Mesothelial cell of epicardium (in vitro differentiated cells): ENCODE measurements around the gene CHST13. TPM values are rescaled to one million over a fixed set of nuclear protein-coding genes. Genes with fewer than 3 reads are reported as not detected.
"Not testable (repeated sequence)": the region's sequence is repeated elsewhere in the genome, so short reads cannot be mapped to it uniquely, and the experiment has no call there.

Experiments
- DNase-seq, 2 experiments: peaks; one replicate each; pipeline ENCODE4 v3.0.0; 2021; ENCODE audit warnings: low spot score in 2 of 2; ENCODE audit not compliant: unreplicated experiment in 2 of 2
- H3K27ac Mint-ChIP-seq: 2 replicates; pipeline ENCODE4 v1.8.0; 2021; ENCODE audit warnings: mixed read lengths
- H3K27me3 Mint-ChIP-seq: 2 replicates; pipeline ENCODE4 v1.8.0; 2021; ENCODE audit warnings: low read depth, mixed read lengths
- H3K36me3 Mint-ChIP-seq: 2 replicates; pipeline ENCODE4 v1.8.0; 2021; ENCODE audit warnings: mixed read lengths
- H3K4me1 Mint-ChIP-seq: 2 replicates; pipeline ENCODE4 v1.8.0; 2021; ENCODE audit warnings: mixed read lengths
- H3K4me3 Mint-ChIP-seq: 2 replicates; pipeline ENCODE4 v1.8.0; 2021; ENCODE audit warnings: mild to moderate bottlenecking, moderate library complexity, mixed read lengths
- H3K9me3 Mint-ChIP-seq: 2 replicates; pipeline ENCODE4 v1.8.0; 2021; ENCODE audit warnings: mixed read lengths
- total RNA-seq: library from RNA; stranded (reverse); gene quantifications from 3 replicates; pipeline ENCODE4 v1.2.1, GENCODE V29; 2021
- TF ChIP-seq, protein P1 (sequence below): fragments of 200-600 bp; sonication (generic); IDR thresholded peaks from one replicate; pipeline ENCODE4 v1.5.0; 2021; ENCODE audit warnings: antibody characterized with exemption; ENCODE audit not compliant: unreplicated experiment

CHST13 gene
- total RNA-seq, 1 donor from 2014 or later = not detected

DNA sequence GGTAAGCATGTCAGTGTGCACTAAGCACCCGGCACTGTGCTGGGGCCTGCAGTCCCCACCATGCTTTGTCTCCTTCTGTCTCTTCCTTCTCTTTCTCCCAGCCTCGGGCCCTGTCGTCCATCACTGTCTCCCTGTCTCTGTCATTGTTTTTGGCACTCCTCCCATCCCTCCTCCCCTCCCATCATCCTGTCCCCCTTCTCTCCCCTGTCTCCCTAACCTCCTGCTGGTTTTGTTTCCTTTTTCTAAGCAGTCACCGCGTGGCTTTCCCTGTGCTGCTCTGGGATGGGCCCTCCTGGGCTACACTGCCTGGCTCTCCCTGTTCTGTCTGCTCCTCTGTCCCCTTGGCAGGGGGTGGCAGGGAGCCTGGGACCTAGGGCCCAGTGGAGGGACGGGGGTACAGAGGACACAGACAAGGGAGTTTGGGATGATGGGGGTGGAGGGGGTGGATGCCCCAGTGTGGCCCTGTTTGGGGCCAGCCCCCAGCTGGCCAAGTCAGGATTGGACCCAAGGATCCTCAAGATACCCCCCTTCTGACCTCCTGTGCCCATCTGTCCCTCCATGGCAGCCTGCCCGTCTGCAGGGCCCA is 5.7 kb downstream of the CHST13 start:
- Mint-ChIP-seq H3K9me3 (no peaks in the 10 kb centered on the region), H3K27ac (no peak overlapping the region), H3K4me3 (no peak overlapping the region), H3K36me3 (no peaks in the 10 kb centered on the region), H3K27me3 (peaks cover 58% of the 10 kb centered on the region), H3K4me1 (peaks cover 3% of the 10 kb centered on the region)
- DNase-seq = no peak
- TF ChIP-seq, protein P1, sequence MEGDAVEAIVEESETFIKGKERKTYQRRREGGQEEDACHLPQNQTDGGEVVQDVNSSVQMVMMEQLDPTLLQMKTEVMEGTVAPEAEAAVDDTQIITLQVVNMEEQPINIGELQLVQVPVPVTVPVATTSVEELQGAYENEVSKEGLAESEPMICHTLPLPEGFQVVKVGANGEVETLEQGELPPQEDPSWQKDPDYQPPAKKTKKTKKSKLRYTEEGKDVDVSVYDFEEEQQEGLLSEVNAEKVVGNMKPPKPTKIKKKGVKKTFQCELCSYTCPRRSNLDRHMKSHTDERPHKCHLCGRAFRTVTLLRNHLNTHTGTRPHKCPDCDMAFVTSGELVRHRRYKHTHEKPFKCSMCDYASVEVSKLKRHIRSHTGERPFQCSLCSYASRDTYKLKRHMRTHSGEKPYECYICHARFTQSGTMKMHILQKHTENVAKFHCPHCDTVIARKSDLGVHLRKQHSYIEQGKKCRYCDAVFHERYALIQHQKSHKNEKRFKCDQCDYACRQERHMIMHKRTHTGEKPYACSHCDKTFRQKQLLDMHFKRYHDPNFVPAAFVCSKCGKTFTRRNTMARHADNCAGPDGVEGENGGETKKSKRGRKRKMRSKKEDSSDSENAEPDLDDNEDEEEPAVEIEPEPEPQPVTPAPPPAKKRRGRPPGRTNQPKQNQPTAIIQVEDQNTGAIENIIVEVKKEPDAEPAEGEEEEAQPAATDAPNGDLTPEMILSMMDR = no peak

DNA sequence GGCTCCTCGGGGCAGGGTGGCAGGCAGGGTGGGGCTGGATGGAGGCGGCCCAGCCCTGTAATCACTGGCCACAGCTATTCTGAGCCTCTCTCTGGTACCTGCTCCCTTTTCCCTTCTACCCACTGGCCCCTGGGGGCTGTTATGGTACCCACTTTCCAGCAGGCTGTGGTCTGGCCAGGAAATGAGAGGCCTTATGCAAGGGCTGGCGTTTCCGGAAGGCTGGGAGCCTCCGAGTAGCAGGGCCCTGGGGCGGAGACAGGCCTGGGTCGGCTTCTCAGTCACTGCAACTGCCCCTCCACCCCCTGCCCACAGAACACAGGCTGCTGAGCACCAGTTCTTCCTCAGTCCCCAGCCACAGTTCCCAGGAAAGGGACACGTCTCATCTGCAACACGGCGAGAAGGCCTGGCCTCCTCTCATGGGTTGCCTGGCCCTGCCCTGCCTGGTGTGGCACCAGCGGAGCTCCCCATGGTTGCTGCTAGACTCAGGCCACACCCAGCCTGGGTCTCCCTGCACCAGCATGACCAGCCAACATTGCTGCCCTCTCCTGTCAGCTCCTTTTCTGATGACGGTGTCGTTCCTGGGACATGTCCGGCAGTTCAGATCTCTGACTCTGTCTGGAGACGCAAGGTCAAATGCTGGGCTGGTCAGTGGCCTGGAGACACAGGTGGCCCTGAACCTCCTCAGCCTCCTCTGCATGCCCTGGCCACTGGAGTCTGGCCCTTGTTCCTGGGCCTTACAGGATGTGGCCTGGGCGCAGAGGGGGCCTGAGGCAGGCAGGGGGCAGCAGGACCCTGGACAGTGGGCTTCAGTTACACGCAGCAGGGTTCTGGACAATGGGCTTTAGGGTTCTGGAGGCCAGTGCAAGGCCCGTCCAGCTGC is 6.5 kb downstream of the CHST13 start:
- Mint-ChIP-seq H3K27ac (no peak overlapping the region), H3K36me3 (no peaks in the 10 kb centered on the region), H3K9me3 (no peaks in the 10 kb centered on the region), H3K27me3 (peaks cover 58% of the 10 kb centered on the region), H3K4me1 (peaks cover 3% of the 10 kb centered on the region), H3K4me3 (no peak overlapping the region)
- TF ChIP-seq, protein P1 = no peak
- no peak for DNase-seq

DNA sequence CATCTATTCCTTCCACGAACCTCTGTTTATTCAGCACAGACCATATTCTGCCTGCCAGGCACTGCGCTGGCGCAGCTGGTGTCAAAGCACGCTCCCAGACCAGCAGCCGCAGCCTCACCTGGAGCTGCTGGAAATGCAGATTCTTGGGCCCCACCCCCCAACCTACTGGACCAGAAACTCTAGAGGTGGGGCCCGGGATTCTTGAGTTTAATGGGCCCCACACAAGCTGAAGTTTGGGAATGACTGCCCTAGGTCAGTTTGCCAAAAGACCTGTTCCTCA is 7.0 kb downstream of the CHST13 start:
- peaks cover 3% of the 10 kb centered on the region for H3K4me1 Mint-ChIP-seq
- no peaks in the 10 kb centered on the region for H3K36me3 Mint-ChIP-seq
- H3K9me3 Mint-ChIP-seq = no peaks in the 10 kb centered on the region
- H3K27ac Mint-ChIP-seq = no peak overlapping the region
- H3K27me3 Mint-ChIP-seq = peaks cover 57% of the 10 kb centered on the region
- TF ChIP-seq, protein P1 = no peak
- no peak overlapping the region for H3K4me3 Mint-ChIP-seq
- no peak for DNase-seq

DNA sequence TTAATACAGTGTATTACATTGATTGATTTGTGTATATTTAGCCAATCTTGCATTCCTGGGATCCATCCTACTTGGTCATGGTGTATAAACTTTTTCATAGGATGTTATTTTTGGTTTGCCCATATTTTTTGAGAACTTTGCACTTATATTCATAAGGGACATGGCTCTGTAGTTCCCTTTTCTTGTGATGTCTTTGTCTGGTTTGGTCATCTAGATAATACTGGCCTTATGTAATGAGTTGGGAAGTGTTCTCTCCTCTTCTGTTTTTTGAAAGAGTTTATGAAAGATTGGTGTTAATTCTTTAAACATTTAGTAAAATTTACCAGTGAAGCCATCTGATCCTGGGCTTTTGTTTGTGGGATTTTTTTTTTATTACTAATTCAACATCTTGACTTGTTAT is 9.6 kb downstream of the CHST13 start:
- peaks cover 54% of the 10 kb centered on the region for H3K27me3 Mint-ChIP-seq
- H3K4me3 Mint-ChIP-seq = no peak overlapping the region
- no peak for DNase-seq
- no peaks in the 10 kb centered on the region for H3K36me3 Mint-ChIP-seq
- H3K27ac Mint-ChIP-seq = no peak overlapping the region
- no peaks in the 10 kb centered on the region for H3K9me3 Mint-ChIP-seq
- peaks cover 3% of the 10 kb centered on the region for H3K4me1 Mint-ChIP-seq
- TF ChIP-seq, protein P1 = no peak

DNA sequence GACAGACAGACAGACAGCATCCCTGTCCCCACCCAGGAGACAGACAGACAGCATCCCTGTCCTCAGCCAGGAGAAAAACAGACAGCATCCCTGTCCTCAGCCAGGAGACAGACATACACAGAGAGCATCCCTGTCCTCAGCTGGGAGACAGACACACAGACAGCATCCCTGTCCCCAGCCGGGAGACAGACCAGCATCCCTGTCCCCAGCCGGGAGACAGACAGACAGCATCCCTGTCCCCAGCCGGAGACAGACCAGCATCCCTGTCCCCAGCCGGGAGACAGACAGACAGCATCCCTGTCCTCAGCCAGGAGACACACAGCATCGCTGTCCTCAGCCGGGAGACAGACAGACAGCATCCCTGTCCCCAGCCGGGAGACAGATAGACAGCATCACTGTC is 10.8 kb downstream of the CHST13 start:
- not testable (repeated sequence) for DNase-seq, H3K36me3 Mint-ChIP-seq, H3K9me3 Mint-ChIP-seq, H3K4me3 Mint-ChIP-seq, H3K27ac Mint-ChIP-seq, H3K4me1 Mint-ChIP-seq
- H3K27me3 Mint-ChIP-seq = peaks cover 54% of the 10 kb centered on the region

DNA sequence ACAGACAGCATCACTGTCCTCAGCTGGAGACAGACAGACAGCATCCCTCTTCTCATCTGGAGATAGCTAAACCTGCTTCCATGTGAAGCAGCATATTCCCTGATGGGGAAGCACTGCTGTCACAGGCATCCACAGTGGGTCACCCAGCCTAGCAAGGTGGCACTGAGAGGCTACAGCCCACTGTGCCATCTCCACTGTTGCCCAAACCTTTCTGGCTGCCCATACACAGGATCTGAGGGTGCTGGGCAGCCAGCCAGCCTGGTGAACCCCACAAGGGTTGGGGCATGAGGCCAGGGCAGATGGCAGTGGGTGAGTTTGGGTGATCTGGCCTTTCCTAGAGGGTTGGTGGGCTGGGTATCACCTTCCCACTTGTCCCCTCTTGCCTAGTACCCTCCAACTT is 11.7 kb downstream of the CHST13 start:
- Mint-ChIP-seq H3K27ac (no peak overlapping the region), H3K9me3 (no peaks in the 10 kb centered on the region), H3K27me3 (peaks cover 54% of the 10 kb centered on the region), H3K36me3 (no peaks in the 10 kb centered on the region), H3K4me1 (no peaks in the 10 kb centered on the region), H3K4me3 (no peak overlapping the region)
- TF ChIP-seq, protein P1 = no peak
- DNase-seq = no peak
